GM12878 (cell line): ENCODE measurements around the gene LRRC2. TPM values are rescaled to one million over a fixed set of nuclear protein-coding genes. Genes with fewer than 3 reads are reported as not detected.

Experiments used
- ATAC-seq: fragments of 200-7000 bp; cut with Tn5 transposase; 3 replicates; pipeline ENCODE4 v1.9.1; 2020; ENCODE audit warnings: mild to moderate bottlenecking, moderate library complexity
- BruUV-seq: library from RNA; stranded (reverse); fragments of 400-500 nt; replicated peaks from 2 replicates; lab custom pipeline; 2021; lab: Mats Ljungman, UMichigan
- CTCF ChIA-PET: fragments of 300-600 bp; sonication (Branson Sonifier 250); formaldehyde crosslinking; extraction: SDS; loops from one replicate; lab custom pipeline; 2021; ENCODE audit warnings: inconsistent platforms; lab: Yijun Ruan, JAX
- POLR2A ChIA-PET: fragments of 350-600 bp; formaldehyde crosslinking; extraction: SDS; loops from one replicate; lab custom pipeline; 2021; ENCODE audit warnings: inconsistent platforms; lab: Charles Lee
- RAD21 ChIA-PET: fragments of 300-600 bp; sonication (Branson Sonifier 250); formaldehyde crosslinking; loops from one replicate; lab custom pipeline; 2023; ENCODE audit warnings: antibody characterized with exemption; ENCODE audit not compliant: unreplicated experiment; lab: Charles Lee
- SMC1A ChIA-PET: fragments of 300-600 bp; sonication (Branson Sonifier 250); formaldehyde crosslinking; loops from one replicate; lab custom pipeline; 2023; ENCODE audit not compliant: unreplicated experiment, uncharacterized antibody; lab: Charles Lee
- DNase-seq: peaks from one replicate; pipeline ENCODE4 v3.0.0-alpha.2; 2011; ENCODE audit warnings: low read depth, low spot score
- FAIRE-seq: peaks from 3 replicates; lab custom pipeline; 2011; peaks lifted over from hg19 to GRCh38; lab: Jason Lieb, UNC
- H2AFZ ChIP-seq: 2 replicates; pipeline ENCODE4 v1.6.0; 2011; ENCODE audit warnings: low read depth, low read length, control low read depth; ENCODE audit not compliant: control insufficient read depth
- H3K27ac ChIP-seq: 2 replicates; pipeline ENCODE4 v1.5.1; 2011; ENCODE audit warnings: control low read depth; ENCODE audit not compliant: control insufficient read depth, insufficient read depth
- H3K27me3 ChIP-seq, 2 experiments: replicated peaks in 1 of 2; 2 replicates each; pipeline versions ENCODE4 v1.6.0 to v1.6.1; 2011; ENCODE audit warnings: low read length in 1 of 2; ENCODE audit not compliant: control insufficient read depth in 2 of 2, insufficient read depth in 2 of 2
- H3K36me3 ChIP-seq, 2 experiments: 2 replicates each; pipeline ENCODE4 v1.5.1; 2011; ENCODE audit warnings: low read length in 1 of 2; ENCODE audit not compliant: control insufficient read depth in 2 of 2, insufficient read depth in 2 of 2
- H3K4me1 ChIP-seq: 2 replicates; pipeline ENCODE4 v1.6.1; 2011; ENCODE audit warnings: mild to moderate bottlenecking, low read length, moderate library complexity, mixed read lengths; ENCODE audit not compliant: control insufficient read depth, insufficient read depth
- H3K4me2 ChIP-seq: 2 replicates; pipeline ENCODE4 v1.6.0; 2011; ENCODE audit warnings: control low read depth; ENCODE audit not compliant: control insufficient read depth, insufficient read depth
- H3K4me3 ChIP-seq: fragments of 200-600 bp; sonication (generic); 2 replicates; pipeline ENCODE4 v1.5.1; 2016
- H3K79me2 ChIP-seq: 2 replicates; pipeline ENCODE4 v1.6.0; 2011; ENCODE audit warnings: low read length; ENCODE audit not compliant: control insufficient read depth, insufficient read depth
- H3K9ac ChIP-seq: 2 replicates; pipeline ENCODE4 v1.8.0; 2011; ENCODE audit warnings: low read length, control low read depth, mixed read lengths; ENCODE audit not compliant: control insufficient read depth, insufficient read depth
- H3K9me3 ChIP-seq: replicated peaks from 3 replicates; pipeline ENCODE4 v1.5.1; 2011; ENCODE audit warnings: mild to moderate bottlenecking, low read length; ENCODE audit not compliant: control insufficient read depth, insufficient read depth
- H4K20me1 ChIP-seq: 2 replicates; pipeline ENCODE4 v1.6.0; 2011; ENCODE audit not compliant: control insufficient read depth, insufficient read depth
- BCL11A ChIP-seq: IDR thresholded peaks from 2 replicates; pipeline ENCODE4 v1.6.1; 2011; ENCODE audit warnings: low read depth, low read length
- CBX5 ChIP-seq: sonication (generic); IDR thresholded peaks from 2 replicates; pipeline ENCODE4 v1.6.1; 2016; ENCODE audit warnings: low read depth, moderate library complexity, mild to moderate bottlenecking, inconsistent platforms
- EP300 ChIP-seq, 2 experiments: fragments of 150-350 bp in 1 of 2; IDR thresholded peaks; 2 replicates each; pipeline ENCODE4 v1.6.1; 2011 to 2012; ENCODE audit warnings: low read depth in 2 of 2, low read length in 2 of 2, borderline replicate concordance in 1 of 2, improper control_type of control experiment in 1 of 2, inconsistent platforms in 1 of 2; ENCODE audit not compliant: control insufficient read depth in 1 of 2
- HCFC1 ChIP-seq: fragments of 150-350 bp; IDR thresholded peaks from 2 replicates; pipeline ENCODE4 v1.6.1; 2014; ENCODE audit warnings: low read length
- HDAC2 ChIP-seq: fragments of 200-600 bp; sonication (generic); IDR thresholded peaks from 2 replicates; pipeline ENCODE4 v1.6.1; 2017
- IRF4 ChIP-seq: IDR thresholded peaks from 2 replicates; pipeline ENCODE4 v1.6.1; 2011; ENCODE audit warnings: low read depth, low read length
- JUNB ChIP-seq: IDR thresholded peaks from 2 replicates; pipeline ENCODE4 v1.6.1; 2016; ENCODE audit warnings: antibody characterized with exemption, mild to moderate bottlenecking
- KDM1A ChIP-seq: fragments of 200-600 bp; sonication (generic); IDR thresholded peaks from 2 replicates; pipeline ENCODE4 v1.6.1; 2016; ENCODE audit warnings: borderline replicate concordance
- NFXL1 ChIP-seq: fragments of 450-650 bp; IDR thresholded peaks from 2 replicates; pipeline ENCODE4 v1.6.1; 2017; ENCODE audit warnings: antibody characterized with exemption, mild to moderate bottlenecking, borderline replicate concordance
- NFYA ChIP-seq: IDR thresholded peaks from 2 replicates; pipeline ENCODE4 v1.6.1; 2011; ENCODE audit warnings: low read depth, mild to moderate bottlenecking, low read length, improper control_type of control experiment, borderline replicate concordance
- PML ChIP-seq: IDR thresholded peaks from 2 replicates; pipeline ENCODE4 v1.6.1; 2012; ENCODE audit warnings: low read length, inconsistent platforms
- RBBP5 ChIP-seq: fragments of 200-600 bp; sonication (generic); conservative IDR thresholded peaks from 2 replicates; pipeline ENCODE4 v1.6.1; 2016
- RCOR1 ChIP-seq: conservative IDR thresholded peaks from 2 replicates; pipeline ENCODE4 v1.6.1; 2012; ENCODE audit warnings: low read depth, low read length, improper control_type of control experiment
- SMARCA5 ChIP-seq: fragments of 450-650 bp; IDR thresholded peaks from 2 replicates; pipeline ENCODE4 v1.6.1; 2017; ENCODE audit warnings: mild to moderate bottlenecking
- SP1 ChIP-seq: IDR thresholded peaks from one replicate; pipeline ENCODE4 v1.6.1; 2011; ENCODE audit warnings: low read depth, low read length
- WGBS: methylation state at CpG from one replicate; pipeline ENCODE4 v1.1.6; 2016; ENCODE audit warnings: low lambda C conversion rate; ENCODE audit not compliant: insufficient replicate concordance, insufficient coverage; ENCODE audit errors: missing lambda C conversion rate; 5-methylcytosine and 5-hydroxymethylcytosine counted together
- in situ Hi-C: fragments of 300-500 bp; cut with MboI; formaldehyde crosslinking; loops from 9 replicates; pipeline ENCODE4 v1.14.3; 2018; ENCODE audit warnings: mixed read lengths
- intact Hi-C: fragments of 100-400 bp; cut with micrococcal nuclease; formaldehyde crosslinking; loops from one replicate; pipeline ENCODE4 v1.14.2; 2022; ENCODE audit not compliant: unreplicated experiment
- polyA plus RNA-seq, 11 experiments: library from polyadenylated mRNA; depleted of rRNA in 4 of 11; unstranded in 6 of 11; stranded (reverse) in 5 of 11; fragments of >200 nt; fragmentation: Nextera tagmentation in 4 of 11; fragmentation: Illumina TruSeq in 1 of 11; extraction: Ambion mirVana in 4 of 11; extraction: Trizol in 1 of 11; gene quantifications; 1 replicate in 1 of 11; 2 replicates in 10 of 11; pipeline versions ENCODE4 v1.2.1 to v1.2.3, GENCODE V29; 2011 to 2016; ENCODE audit warnings: inconsistent platforms in 2 of 11, missing spikeins in 2 of 11, low read depth in 1 of 11
- total RNA-seq, 4 experiments: library from RNA; depleted of rRNA in 3 of 4; stranded (reverse); fragments of >200 nt in 3 of 4; fragmentation: Illumina TruSeq in 1 of 4; extraction: Trizol in 1 of 4; gene quantifications; 2 replicates each; pipeline versions ENCODE4 v1.2.1 to v1.2.3, GENCODE V29; 2013 to 2021
- TF ChIP-seq, protein P1 (sequence below): IDR thresholded peaks from 2 replicates; pipeline ENCODE4 v1.6.1; 2011; ENCODE audit warnings: low read depth, low read length, improper control_type of control experiment, borderline replicate concordance
- TF ChIP-seq, protein P2 (sequence below): fragments of 450-650 bp; IDR thresholded peaks from 2 replicates; pipeline ENCODE4 v1.6.1; 2014; ENCODE audit warnings: mild to moderate bottlenecking

LRRC2 gene
- total and polyA plus RNA-seq, 10 of the 15 experiments (the other 5 are each of a cell fraction or from before 2014, with no cell fraction given): not detected

DNA sequence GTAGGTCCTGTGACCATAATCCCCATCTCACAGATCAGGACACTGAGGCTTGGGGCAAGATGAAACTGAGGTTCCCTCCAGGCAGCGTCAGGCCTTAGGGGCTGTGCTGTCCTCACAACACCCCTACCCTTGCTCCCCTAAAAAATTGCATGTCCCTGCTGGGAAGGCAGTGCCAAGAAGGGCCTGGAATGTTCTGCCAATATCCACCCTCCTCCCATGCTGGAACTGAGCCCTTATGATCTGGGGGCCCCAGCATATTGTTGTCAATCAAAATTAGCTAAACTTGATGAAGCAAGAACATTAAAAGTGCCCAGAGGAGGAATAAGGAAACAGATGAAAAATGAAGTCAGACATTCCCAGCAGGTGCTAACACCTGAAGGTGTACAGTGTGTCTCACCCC lies 81.7 kb downstream of the LRRC2 start (continued):
- no peak for TF ChIP-seq EP300 (IDR thresholded peaks at IDR 0.05; ENCODE audit: borderline replicate concordance in 1 of 2, control insufficient read depth in 1 of 2, low read depth in 2 of 2, low read length in 2 of 2)

DNA sequence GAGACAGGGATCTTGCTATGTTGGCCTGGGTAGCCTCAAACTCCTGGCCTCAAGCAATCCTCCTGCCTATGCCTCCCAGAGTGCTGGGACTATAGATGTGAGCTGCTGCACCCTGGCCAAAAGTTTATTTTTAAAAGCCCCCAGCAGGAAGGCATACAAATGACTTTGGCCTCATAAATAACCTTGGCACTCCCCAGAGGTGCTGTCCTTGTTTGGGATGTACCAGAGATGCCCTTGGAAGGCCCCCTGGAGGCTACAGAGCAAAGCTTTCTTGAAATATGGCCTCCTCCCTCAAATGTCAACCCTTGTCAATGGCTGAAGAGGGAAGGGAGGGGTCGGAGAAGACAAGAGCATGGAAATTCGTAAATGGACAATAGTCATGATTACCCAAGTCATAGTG lies 82.3 kb downstream of the LRRC2 start:
- FAIRE-seq (no peak), DNase-seq (no peak), ATAC-seq (no peak)
- CTCF ChIA-PET: interaction anchor here (1.0 to 11.0 kb wide), 4 partner anchors 9 to 219 kb away, joined by 3 to 207 read pairs (median 6); no protein-coding TSS in a partner anchor
- H2AFZ ChIP-seq: no peak overlapping the region
- intact Hi-C loops (no loop called here), in situ Hi-C loops (no loop called here)
- POLR2A ChIA-PET: no interaction called here
- H3K27me3 ChIP-seq: peaks cover 4% of the 10 kb centered on the region in 2 experiments
- no peak overlapping the region for H3K9ac ChIP-seq
- RAD21 ChIA-PET: no interaction called here
- H3K4me3 ChIP-seq: no peak overlapping the region
- H3K27ac ChIP-seq: no peak overlapping the region
- no peak overlapping the region for H3K4me2 ChIP-seq
- no TSS peak for BruUV-seq
- H3K36me3 ChIP-seq: no peaks in the 10 kb centered on the region
- no peaks in the 10 kb centered on the region for H4K20me1 ChIP-seq
- whole genome bisulfite sequencing: 39% methylated on average over 2 of the region's 2 CpGs
- H3K79me2 ChIP-seq: no peaks in the 10 kb centered on the region
- peaks cover under 1% of the 10 kb centered on the region for H3K4me1 ChIP-seq
- TF ChIP-seq RCOR1 (no peak), HCFC1 (no peak), SP1 (no peak), BCL11A (no peak), IRF4 (no peak), KDM1A (no peak), NFYA (no peak), JUNB (no peak), CBX5 (no peak), NFXL1 (no peak), PML (no peak), RBBP5 (no peak), HDAC2 (no peak), SMARCA5 (no peak)
- TF ChIP-seq, protein P1, sequence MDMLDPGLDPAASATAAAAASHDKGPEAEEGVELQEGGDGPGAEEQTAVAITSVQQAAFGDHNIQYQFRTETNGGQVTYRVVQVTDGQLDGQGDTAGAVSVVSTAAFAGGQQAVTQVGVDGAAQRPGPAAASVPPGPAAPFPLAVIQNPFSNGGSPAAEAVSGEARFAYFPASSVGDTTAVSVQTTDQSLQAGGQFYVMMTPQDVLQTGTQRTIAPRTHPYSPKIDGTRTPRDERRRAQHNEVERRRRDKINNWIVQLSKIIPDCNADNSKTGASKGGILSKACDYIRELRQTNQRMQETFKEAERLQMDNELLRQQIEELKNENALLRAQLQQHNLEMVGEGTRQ: no peak
- TF ChIP-seq, protein P2, sequence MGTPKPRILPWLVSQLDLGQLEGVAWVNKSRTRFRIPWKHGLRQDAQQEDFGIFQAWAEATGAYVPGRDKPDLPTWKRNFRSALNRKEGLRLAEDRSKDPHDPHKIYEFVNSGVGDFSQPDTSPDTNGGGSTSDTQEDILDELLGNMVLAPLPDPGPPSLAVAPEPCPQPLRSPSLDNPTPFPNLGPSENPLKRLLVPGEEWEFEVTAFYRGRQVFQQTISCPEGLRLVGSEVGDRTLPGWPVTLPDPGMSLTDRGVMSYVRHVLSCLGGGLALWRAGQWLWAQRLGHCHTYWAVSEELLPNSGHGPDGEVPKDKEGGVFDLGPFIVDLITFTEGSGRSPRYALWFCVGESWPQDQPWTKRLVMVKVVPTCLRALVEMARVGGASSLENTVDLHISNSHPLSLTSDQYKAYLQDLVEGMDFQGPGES: no peak
- no peaks in the 10 kb centered on the region for H3K9me3 ChIP-seq
- SMC1A ChIA-PET: interaction anchor here (1.2 kb wide), 2 partner anchors 74 to 146 kb away, joined by 3 read pairs; no protein-coding TSS in a partner anchor
